Neural progenitor cell (in vitro differentiated cells): Measurements from ENCODE around the gene METTL16.

Experiments
- EZH2 ChIP-seq: fragments of 200-600 bp; sonication (generic); IDR thresholded peaks from 2 replicates; pipeline ENCODE4 v1.6.1; 2017; ENCODE audit warnings: antibody characterized with exemption, mild to moderate bottlenecking, moderate library complexity
- EZH2phosphoT487 ChIP-seq: fragments of 200-600 bp; sonication (generic); IDR thresholded peaks from 2 replicates; pipeline ENCODE4 v1.6.1; 2017; ENCODE audit warnings: antibody characterized with exemption
- TF ChIP-seq, protein P1 (sequence below): fragments of 200-600 bp; sonication (generic); IDR thresholded peaks from 2 replicates; pipeline ENCODE4 v1.5.1; 2017; ENCODE audit warnings: antibody characterized with exemption, mild to moderate bottlenecking

DNA sequence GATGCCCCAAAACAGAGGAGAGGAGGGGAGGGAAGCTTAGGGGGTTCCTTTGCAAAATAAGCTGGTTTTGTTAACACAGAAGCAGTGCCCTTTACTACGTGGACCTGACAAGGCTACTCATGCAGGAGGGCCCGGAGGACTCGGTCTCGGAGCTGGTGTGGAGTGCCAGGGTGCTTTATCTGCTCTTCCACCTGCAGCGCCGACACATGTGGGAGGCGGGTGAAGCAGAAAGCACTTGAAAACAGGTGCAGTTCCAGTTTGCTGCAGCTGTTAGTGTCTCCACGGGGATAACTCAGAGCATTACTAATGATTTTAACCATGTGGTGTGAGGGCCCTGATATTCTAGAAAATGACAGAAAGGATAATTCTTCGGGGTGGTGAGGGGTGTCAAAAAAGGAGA lies 75.8 kb downstream of the METTL16 start:
- TF ChIP-seq EZH2 (no peak), EZH2phosphoT487 (no peak)
- TF ChIP-seq, protein P1, sequence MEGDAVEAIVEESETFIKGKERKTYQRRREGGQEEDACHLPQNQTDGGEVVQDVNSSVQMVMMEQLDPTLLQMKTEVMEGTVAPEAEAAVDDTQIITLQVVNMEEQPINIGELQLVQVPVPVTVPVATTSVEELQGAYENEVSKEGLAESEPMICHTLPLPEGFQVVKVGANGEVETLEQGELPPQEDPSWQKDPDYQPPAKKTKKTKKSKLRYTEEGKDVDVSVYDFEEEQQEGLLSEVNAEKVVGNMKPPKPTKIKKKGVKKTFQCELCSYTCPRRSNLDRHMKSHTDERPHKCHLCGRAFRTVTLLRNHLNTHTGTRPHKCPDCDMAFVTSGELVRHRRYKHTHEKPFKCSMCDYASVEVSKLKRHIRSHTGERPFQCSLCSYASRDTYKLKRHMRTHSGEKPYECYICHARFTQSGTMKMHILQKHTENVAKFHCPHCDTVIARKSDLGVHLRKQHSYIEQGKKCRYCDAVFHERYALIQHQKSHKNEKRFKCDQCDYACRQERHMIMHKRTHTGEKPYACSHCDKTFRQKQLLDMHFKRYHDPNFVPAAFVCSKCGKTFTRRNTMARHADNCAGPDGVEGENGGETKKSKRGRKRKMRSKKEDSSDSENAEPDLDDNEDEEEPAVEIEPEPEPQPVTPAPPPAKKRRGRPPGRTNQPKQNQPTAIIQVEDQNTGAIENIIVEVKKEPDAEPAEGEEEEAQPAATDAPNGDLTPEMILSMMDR: no peak
